Trophoblast cell (in vitro differentiated cells and primary cell): ENCODE data around the gene ANO5.

ENCODE experiments used
- DNase-seq, 2 donors: peaks; one replicate each; pipeline ENCODE4 v3.0.0-alpha.2; 2016
- H2AFZ ChIP-seq: 2 replicates; pipeline ENCODE4 v1.6.1; 2013; ENCODE audit warnings: low read length, moderate library complexity, mild to moderate bottlenecking; ENCODE audit not compliant: insufficient read depth, poor library complexity
- H2AK5ac ChIP-seq: 2 replicates; pipeline ENCODE4 v1.6.1; 2013; ENCODE audit warnings: mild to moderate bottlenecking, low read length
- H2BK120ac ChIP-seq: 2 replicates; pipeline ENCODE4 v1.6.1; 2013; ENCODE audit warnings: low read length, mild to moderate bottlenecking, moderate library complexity; ENCODE audit not compliant: insufficient read depth, poor library complexity
- H2BK12ac ChIP-seq: 2 replicates; pipeline ENCODE4 v1.6.1; 2013; ENCODE audit warnings: mild to moderate bottlenecking, low read length, moderate library complexity
- H2BK5ac ChIP-seq: 2 replicates; pipeline ENCODE4 v1.6.1; 2013; ENCODE audit warnings: low read length, low read depth, moderate library complexity, mild to moderate bottlenecking; ENCODE audit not compliant: poor library complexity
- H3K14ac ChIP-seq: 2 replicates; pipeline ENCODE4 v1.6.1; 2013; ENCODE audit warnings: mild to moderate bottlenecking, low read length
- H3K18ac ChIP-seq: 2 replicates; pipeline ENCODE4 v1.6.1; 2013; ENCODE audit warnings: mild to moderate bottlenecking, low read length
- H3K23ac ChIP-seq: 2 replicates; pipeline ENCODE4 v1.6.1; 2013; ENCODE audit warnings: low read length
- H3K27ac ChIP-seq: 2 replicates; pipeline ENCODE4 v1.5.1; 2013; ENCODE audit warnings: low read depth, mild to moderate bottlenecking, inconsistent platforms, low read length, moderate library complexity
- H3K27me3 ChIP-seq: 2 replicates; pipeline ENCODE4 v1.6.1; 2013; ENCODE audit warnings: inconsistent platforms, mild to moderate bottlenecking, low read length, moderate library complexity; ENCODE audit not compliant: insufficient read depth
- H3K36me3 ChIP-seq, 2 experiments: 1 replicate in 1 of 2; 2 replicates in 1 of 2; pipeline ENCODE4 v1.6.1; 2013; ENCODE audit warnings: low read length in 2 of 2, mild to moderate bottlenecking in 2 of 2, moderate library complexity in 1 of 2; ENCODE audit not compliant: insufficient read depth in 2 of 2, control insufficient read depth in 1 of 2
- H3K4ac ChIP-seq: 2 replicates; pipeline ENCODE4 v1.6.1; 2013; ENCODE audit warnings: low read depth, mild to moderate bottlenecking, low read length, moderate library complexity
- H3K4me1 ChIP-seq, 2 experiments: 1 replicate in 1 of 2; 2 replicates in 1 of 2; pipeline ENCODE4 v1.6.1; 2013; ENCODE audit warnings: low read length in 2 of 2, mild to moderate bottlenecking in 2 of 2, moderate library complexity in 1 of 2; ENCODE audit not compliant: insufficient read depth in 2 of 2, control insufficient read depth in 1 of 2
- H3K4me2 ChIP-seq: 2 replicates; pipeline ENCODE4 v1.6.1; 2013; ENCODE audit warnings: inconsistent platforms, mild to moderate bottlenecking, low read length, moderate library complexity
- H3K4me3 ChIP-seq: 2 replicates; pipeline ENCODE4 v1.5.1; 2013; ENCODE audit warnings: mild to moderate bottlenecking, low read depth, low read length, inconsistent platforms
- H3K79me1 ChIP-seq: one replicate; pipeline ENCODE4 v1.6.1; 2013; ENCODE audit warnings: low read length
- H3K79me2 ChIP-seq: 2 replicates; pipeline ENCODE4 v1.6.1; 2013; ENCODE audit warnings: low read length, mild to moderate bottlenecking; ENCODE audit not compliant: control insufficient read depth, insufficient read depth, poor library complexity
- H3K9ac ChIP-seq: 2 replicates; pipeline ENCODE4 v1.6.1; 2013; ENCODE audit warnings: mild to moderate bottlenecking, low read length
- H3K9me3 ChIP-seq: 2 replicates; pipeline ENCODE4 v1.6.1; 2013; ENCODE audit warnings: low read depth, mild to moderate bottlenecking, control low read depth, inconsistent platforms, low read length; ENCODE audit not compliant: insufficient read depth
- H4K12ac ChIP-seq: 2 replicates; pipeline ENCODE4 v1.6.1; 2013; ENCODE audit warnings: low read depth, mild to moderate bottlenecking, low read length, moderate library complexity
- H4K8ac ChIP-seq: 2 replicates; pipeline ENCODE4 v1.6.1; 2013; ENCODE audit warnings: low read depth, mild to moderate bottlenecking, low read length, moderate library complexity
- H4K91ac ChIP-seq: one replicate; pipeline ENCODE4 v1.6.1; 2013; ENCODE audit warnings: low read depth, mild to moderate bottlenecking, low read length, moderate library complexity
- WGBS: extraction: QIAGEN DNeasy Blood & Tissue Kit; methylation state at CpG from one replicate; pipeline ENCODE4 v1.1.7; 2013; ENCODE audit warnings: missing lambda C conversion rate; ENCODE audit not compliant: insufficient read length, insufficient coverage; ENCODE audit errors: extremely low coverage; 5-methylcytosine and 5-hydroxymethylcytosine counted together

ANO5 gene

GRCh38 chr11:22331771-22332170 is 138.9 kb downstream of the ANO5 start:
- no peak overlapping the region for H3K27ac ChIP-seq
- DNase-seq: peak in 1 of 2 donors; percentile 36
- H3K79me1 ChIP-seq: no peaks in the 10 kb centered on the region
- H2AFZ ChIP-seq: no peak overlapping the region
- H2AK5ac ChIP-seq: no peak overlapping the region
- H3K27me3 ChIP-seq: no peaks in the 10 kb centered on the region
- H3K23ac ChIP-seq: no peak overlapping the region
- no peak overlapping the region for H3K9ac ChIP-seq
- H2BK120ac ChIP-seq: no peak overlapping the region
- H4K91ac ChIP-seq: no peak overlapping the region
- no peaks in the 10 kb centered on the region for H3K79me2 ChIP-seq
- no peaks in the 10 kb centered on the region for H3K9me3 ChIP-seq
- H3K36me3 ChIP-seq: no peaks in the 10 kb centered on the region
- H3K4me2 ChIP-seq: no peak overlapping the region
- H3K18ac ChIP-seq: no peak overlapping the region
- H3K14ac ChIP-seq: no peak overlapping the region
- no peak overlapping the region for H4K12ac ChIP-seq
- no peak overlapping the region for H2BK12ac ChIP-seq
- no CpG with 5 or more reads among the region's 4 CpGs for WGBS
- H3K4me3 ChIP-seq: no peak overlapping the region
- no peak overlapping the region for H4K8ac ChIP-seq
- H3K4ac ChIP-seq: no peak overlapping the region
- H3K4me1 ChIP-seq: no peaks in the 10 kb centered on the region
- no peak overlapping the region for H2BK5ac ChIP-seq
